Measurements from ENCODE around the gene MYO3B.

DNA sequence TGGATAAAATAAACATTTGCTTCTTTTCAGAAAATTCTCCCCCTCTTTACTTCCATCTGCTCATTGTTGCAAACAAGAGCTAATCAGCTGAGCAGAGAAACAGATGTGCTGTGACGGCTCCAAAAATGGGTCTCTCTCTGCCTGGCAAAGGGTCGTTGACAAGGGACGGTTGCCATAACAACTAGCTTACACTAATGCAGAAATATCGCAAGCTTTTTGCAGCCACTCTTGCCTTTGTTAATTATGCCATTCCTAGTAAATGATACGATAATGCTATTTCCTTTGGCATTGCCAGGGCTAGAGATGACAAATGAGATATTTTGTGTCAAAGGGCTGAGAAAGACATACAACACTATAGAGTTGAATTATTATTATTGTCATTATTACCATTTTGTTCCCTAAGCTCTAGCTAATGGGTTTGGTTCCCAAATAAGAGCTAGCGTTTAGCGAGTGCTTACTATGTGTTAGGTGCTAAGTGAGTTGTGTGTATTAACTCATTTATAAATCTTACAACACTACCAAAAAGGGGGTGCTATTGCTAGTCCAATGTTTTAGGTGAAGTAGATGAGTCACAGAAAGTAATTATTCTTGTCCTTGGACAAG is 46.8 kb downstream of the MYO3B start:
- TF ChIP-seq, protein P1, sequence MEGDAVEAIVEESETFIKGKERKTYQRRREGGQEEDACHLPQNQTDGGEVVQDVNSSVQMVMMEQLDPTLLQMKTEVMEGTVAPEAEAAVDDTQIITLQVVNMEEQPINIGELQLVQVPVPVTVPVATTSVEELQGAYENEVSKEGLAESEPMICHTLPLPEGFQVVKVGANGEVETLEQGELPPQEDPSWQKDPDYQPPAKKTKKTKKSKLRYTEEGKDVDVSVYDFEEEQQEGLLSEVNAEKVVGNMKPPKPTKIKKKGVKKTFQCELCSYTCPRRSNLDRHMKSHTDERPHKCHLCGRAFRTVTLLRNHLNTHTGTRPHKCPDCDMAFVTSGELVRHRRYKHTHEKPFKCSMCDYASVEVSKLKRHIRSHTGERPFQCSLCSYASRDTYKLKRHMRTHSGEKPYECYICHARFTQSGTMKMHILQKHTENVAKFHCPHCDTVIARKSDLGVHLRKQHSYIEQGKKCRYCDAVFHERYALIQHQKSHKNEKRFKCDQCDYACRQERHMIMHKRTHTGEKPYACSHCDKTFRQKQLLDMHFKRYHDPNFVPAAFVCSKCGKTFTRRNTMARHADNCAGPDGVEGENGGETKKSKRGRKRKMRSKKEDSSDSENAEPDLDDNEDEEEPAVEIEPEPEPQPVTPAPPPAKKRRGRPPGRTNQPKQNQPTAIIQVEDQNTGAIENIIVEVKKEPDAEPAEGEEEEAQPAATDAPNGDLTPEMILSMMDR (IDR thresholded peaks at IDR 0.05): no peak
- no peak for TF ChIP-seq POLR2A (IDR thresholded peaks at IDR 0.05)
